IMR-90 (cell line): ENCODE data around the gene MTOR. TPM values are rescaled to one million over a fixed set of nuclear protein-coding genes. Genes with fewer than 3 reads are reported as not detected.

Experiments
- ATAC-seq: fragments of 200-7000 bp; cut with Tn5 transposase; 2 replicates; pipeline ENCODE4 v1.9.1; 2020; ENCODE audit warnings: low read depth, mild to moderate bottlenecking, moderate library complexity
- BruUV-seq: library from RNA; stranded (reverse); fragments of 400-500 nt; replicated peaks from 2 replicates; lab custom pipeline; 2021; lab: Mats Ljungman, UMichigan
- CTCF ChIA-PET: fragments of 300-600 bp; formaldehyde crosslinking; extraction: SDS; loops from one replicate; lab custom pipeline; 2021; ENCODE audit warnings: antibody characterized with exemption; lab: Yijun Ruan, JAX
- POLR2A ChIA-PET: fragments of 300-600 bp; sonication (Branson Sonifier 250); formaldehyde crosslinking; loops from one replicate; lab custom pipeline; 2022; ENCODE audit warnings: antibody characterized with exemption; ENCODE audit not compliant: unreplicated experiment; lab: Charles Lee
- DNase-seq: peaks from one replicate; pipeline ENCODE4 v3.0.0; 2013
- H2AFZ ChIP-seq: replicated peaks from 2 replicates; pipeline ENCODE3; 2013; ENCODE audit warnings: low read length, mild to moderate bottlenecking; ENCODE audit not compliant: poor library complexity
- H2AK5ac ChIP-seq: 2 replicates; pipeline ENCODE4 v1.6.1; 2013; ENCODE audit warnings: low read depth, low read length, inconsistent platforms
- H2AK9ac ChIP-seq: replicated peaks from 2 replicates; pipeline ENCODE3; 2013; ENCODE audit warnings: mild to moderate bottlenecking, low read depth, low read length, moderate library complexity; ENCODE audit not compliant: poor library complexity
- H2BK120ac ChIP-seq: 2 replicates; pipeline ENCODE4 v1.6.1; 2013; ENCODE audit warnings: low read depth, low read length, inconsistent platforms
- H2BK15ac ChIP-seq: 3 replicates; pipeline ENCODE4 v1.6.1; 2013; ENCODE audit warnings: low read depth, low read length, inconsistent platforms
- H2BK20ac ChIP-seq: 2 replicates; pipeline ENCODE4 v1.6.1; 2013; ENCODE audit warnings: low read depth, mild to moderate bottlenecking, inconsistent platforms, low read length, moderate library complexity
- H2BK5ac ChIP-seq: 2 replicates; pipeline ENCODE4 v1.6.1; 2013; ENCODE audit warnings: mild to moderate bottlenecking, low read depth, low read length, inconsistent platforms; ENCODE audit not compliant: poor library complexity, severe bottlenecking
- H3K14ac ChIP-seq: replicated peaks from 2 replicates; pipeline ENCODE4 v1.6.1; 2013; ENCODE audit warnings: low read depth, low read length, inconsistent platforms
- H3K18ac ChIP-seq: 2 replicates; pipeline ENCODE4 v1.6.1; 2013; ENCODE audit warnings: low read depth, low read length, control low read depth
- H3K23ac ChIP-seq: 2 replicates; pipeline ENCODE4 v1.6.1; 2013; ENCODE audit warnings: low read depth, low read length, inconsistent platforms
- H3K27ac ChIP-seq: 2 replicates; pipeline ENCODE4 v1.5.1; 2013; ENCODE audit warnings: mild to moderate bottlenecking, control low read depth, low read length; ENCODE audit not compliant: insufficient read depth
- H3K27me3 ChIP-seq: 2 replicates; pipeline ENCODE4 v1.6.1; 2013; ENCODE audit warnings: low read length; ENCODE audit not compliant: control insufficient read depth, insufficient read depth
- H3K36me3 ChIP-seq: 2 replicates; pipeline ENCODE4 v1.6.1; 2013; ENCODE audit warnings: low read length, mixed read lengths; ENCODE audit not compliant: control insufficient read depth, insufficient read depth
- H3K4ac ChIP-seq: 2 replicates; pipeline ENCODE4 v1.6.1; 2013; ENCODE audit warnings: low read depth, low read length, inconsistent platforms
- H3K4me1 ChIP-seq: 2 replicates; pipeline ENCODE4 v1.6.1; 2013; ENCODE audit warnings: low read length, mixed read lengths; ENCODE audit not compliant: control insufficient read depth, insufficient read depth
- H3K4me2 ChIP-seq: 2 replicates; pipeline ENCODE4 v1.6.1; 2013; ENCODE audit warnings: low read depth, mild to moderate bottlenecking, control low read depth, low read length, moderate library complexity
- H3K4me3 ChIP-seq: 2 replicates; pipeline ENCODE4 v1.5.1; 2013; ENCODE audit warnings: low read depth, mild to moderate bottlenecking, control low read depth, low read length, moderate library complexity; ENCODE audit not compliant: insufficient read depth
- H3K56ac ChIP-seq: 2 replicates; pipeline ENCODE4 v1.6.1; 2013; ENCODE audit warnings: low read length, inconsistent platforms; ENCODE audit not compliant: insufficient read depth; ENCODE audit errors: extremely low read depth
- H3K79me1 ChIP-seq, 2 experiments: 2 replicates each; pipeline ENCODE4 v1.6.1; 2013; ENCODE audit warnings: low read length in 2 of 2, inconsistent platforms in 1 of 2, low read depth in 1 of 2
- H3K9ac ChIP-seq: 2 replicates; pipeline ENCODE4 v1.6.1; 2013; ENCODE audit warnings: low read depth, low read length, control low read depth
- H3K9me1 ChIP-seq: 2 replicates; pipeline ENCODE4 v1.6.1; 2013; ENCODE audit warnings: low read length, inconsistent platforms; ENCODE audit not compliant: insufficient read depth
- H3K9me3 ChIP-seq: 2 replicates; pipeline ENCODE4 v1.6.1; 2013; ENCODE audit warnings: low read length; ENCODE audit not compliant: control insufficient read depth, insufficient read depth
- H4K20me1 ChIP-seq: 2 replicates; pipeline ENCODE4 v1.6.1; 2013; ENCODE audit warnings: low read length, inconsistent platforms; ENCODE audit not compliant: insufficient read depth
- H4K5ac ChIP-seq: 2 replicates; pipeline ENCODE4 v1.6.1; 2013; ENCODE audit warnings: mild to moderate bottlenecking, low read depth, low read length, control low read depth
- H4K8ac ChIP-seq, 2 experiments: 2 replicates each; pipeline ENCODE4 v1.6.1; 2013; ENCODE audit warnings: low read depth in 2 of 2, low read length in 2 of 2, control low read depth in 1 of 2, inconsistent platforms in 1 of 2
- H4K91ac ChIP-seq: 2 replicates; pipeline ENCODE4 v1.6.1; 2013; ENCODE audit warnings: low read depth, low read length, inconsistent platforms; ENCODE audit not compliant: insufficient read depth
- BHLHE40 ChIP-seq: fragments of 150-350 bp; IDR thresholded peaks from 2 replicates; pipeline ENCODE4 v1.6.1; 2016; ENCODE audit warnings: mild to moderate bottlenecking, low read depth, low read length
- CEBPB ChIP-seq: IDR thresholded peaks from 2 replicates; pipeline ENCODE4 v1.6.1; 2012; ENCODE audit warnings: low read depth, low read length, improper control_type of control experiment
- CHD1 ChIP-seq: IDR thresholded peaks from 2 replicates; pipeline ENCODE4 v1.6.1; 2012; ENCODE audit warnings: low read depth, low read length, improper control_type of control experiment
- ELK1 ChIP-seq: fragments of 150-350 bp; IDR thresholded peaks from 2 replicates; pipeline ENCODE4 v1.6.1; 2016; ENCODE audit warnings: low read depth, mild to moderate bottlenecking, low read length, moderate library complexity, borderline replicate concordance
- FOS ChIP-seq: fragments of 150-350 bp; IDR thresholded peaks from 2 replicates; pipeline ENCODE4 v1.6.1; 2016; ENCODE audit warnings: low read depth, low read length
- MAFK ChIP-seq: IDR thresholded peaks from 2 replicates; pipeline ENCODE4 v1.6.1; 2012; ENCODE audit warnings: low read depth, low read length, improper control_type of control experiment
- MAZ ChIP-seq: IDR thresholded peaks from 2 replicates; pipeline ENCODE4 v1.6.1; 2012; ENCODE audit warnings: low read depth, mild to moderate bottlenecking, low read length, improper control_type of control experiment, moderate library complexity, borderline replicate concordance
- MXI1 ChIP-seq: IDR thresholded peaks from 2 replicates; pipeline ENCODE4 v1.6.1; 2012; ENCODE audit warnings: low read depth, mild to moderate bottlenecking, low read length, moderate library complexity, borderline replicate concordance
- NFE2L2 ChIP-seq: fragments of 150-350 bp; IDR thresholded peaks from 2 replicates; pipeline ENCODE4 v1.6.1; 2016; ENCODE audit warnings: low read depth, mild to moderate bottlenecking, low read length
- POLR2A ChIP-seq: IDR thresholded peaks from 2 replicates; pipeline ENCODE4 v1.6.1; 2012; ENCODE audit warnings: mild to moderate bottlenecking, low read depth, low read length
- RAD21 ChIP-seq: IDR thresholded peaks from 2 replicates; pipeline ENCODE4 v1.6.1; 2012; ENCODE audit warnings: low read length, improper control_type of control experiment
- RCOR1 ChIP-seq: IDR thresholded peaks from 2 replicates; pipeline ENCODE4 v1.6.1; 2012; ENCODE audit warnings: mild to moderate bottlenecking, low read length, improper control_type of control experiment; ENCODE audit not compliant: insufficient replicate concordance
- RFX5 ChIP-seq: IDR thresholded peaks from 2 replicates; pipeline ENCODE4 v1.8.0; 2012; ENCODE audit warnings: low read depth, mild to moderate bottlenecking, low read length, moderate library complexity
- SMC3 ChIP-seq: fragments of 150-350 bp; IDR thresholded peaks from 2 replicates; pipeline ENCODE4 v1.6.1; 2016; ENCODE audit warnings: low read depth, mild to moderate bottlenecking, antibody characterized with exemption, low read length, moderate library complexity
- WGBS, 2 experiments: methylation state at CpG; one replicate each; pipeline versions ENCODE4 v1.1.5 to v1.1.7; 2013; ENCODE audit warnings: missing lambda C conversion rate in 2 of 2; ENCODE audit not compliant: insufficient read length in 1 of 2; ENCODE audit errors: extremely low coverage in 2 of 2; 5-methylcytosine and 5-hydroxymethylcytosine counted together
- dilution Hi-C: fragments of 300-500 bp; cut with HindIII; formaldehyde crosslinking; loops from one replicate; pipeline ENCODE4 v1.14.3; 2018; ENCODE audit warnings: low sequenced_read_pairs; ENCODE audit not compliant: unreplicated experiment
- in situ Hi-C: fragments of 300-500 bp; cut with MboI; formaldehyde crosslinking; loops from 3 replicates; pipeline ENCODE4 v1.14.3; 2019; ENCODE audit warnings: low sequenced_read_pairs, inconsistent platforms, mixed read lengths
- intact Hi-C: fragments of 100-400 bp; cut with micrococcal nuclease; formaldehyde crosslinking; loops from 2 replicates; pipeline ENCODE4 v1.10.0; 2022
- polyA plus RNA-seq, 3 experiments: library from polyadenylated mRNA; depleted of rRNA; stranded (reverse); fragments of >200 nt; gene quantifications; 2 replicates each; pipeline ENCODE4 v1.2.3, GENCODE V29; 2012; ENCODE audit warnings: low replicate concordance in 1 of 3
- total RNA-seq: library from RNA; depleted of rRNA; stranded (reverse); fragments of >200 nt; gene quantifications from 2 replicates; pipeline ENCODE4 v1.2.3, GENCODE V29; 2012
- TF ChIP-seq, protein P1 (sequence below): conservative IDR thresholded peaks from 2 replicates; pipeline ENCODE4 v1.5.1; 2012; ENCODE audit warnings: mild to moderate bottlenecking, low read depth, low read length, improper control_type of control experiment
- TF ChIP-seq, protein P2 (sequence below): fragments of 150-350 bp; IDR thresholded peaks from 2 replicates; pipeline ENCODE4 v1.6.1; 2017; ENCODE audit warnings: mild to moderate bottlenecking, antibody characterized with exemption, low read length, low read depth

The MTOR gene
- total and polyA plus RNA-seq, 2 of the 4 experiments (the other 2 are of a cell fraction): 19.2 to 36.7 TPM

GRCh38 chr1:11126569-11126968, 135.8 kb downstream of the MTOR start:
- H4K91ac ChIP-seq: no peak overlapping the region
- no peak overlapping the region for H3K14ac ChIP-seq
- no peak overlapping the region for H3K4me3 ChIP-seq
- no peak overlapping the region for H2AFZ ChIP-seq
- H3K4me2 ChIP-seq: no peak overlapping the region
- ChIA-PET CTCF (no interaction called here), POLR2A (no interaction called here)
- H3K18ac ChIP-seq: no peak overlapping the region
- no peaks in the 10 kb centered on the region; a peak in 1 of 4 replicates for H3K79me1 ChIP-seq
- no peak for TF ChIP-seq RAD21
- TF ChIP-seq, protein P1, sequence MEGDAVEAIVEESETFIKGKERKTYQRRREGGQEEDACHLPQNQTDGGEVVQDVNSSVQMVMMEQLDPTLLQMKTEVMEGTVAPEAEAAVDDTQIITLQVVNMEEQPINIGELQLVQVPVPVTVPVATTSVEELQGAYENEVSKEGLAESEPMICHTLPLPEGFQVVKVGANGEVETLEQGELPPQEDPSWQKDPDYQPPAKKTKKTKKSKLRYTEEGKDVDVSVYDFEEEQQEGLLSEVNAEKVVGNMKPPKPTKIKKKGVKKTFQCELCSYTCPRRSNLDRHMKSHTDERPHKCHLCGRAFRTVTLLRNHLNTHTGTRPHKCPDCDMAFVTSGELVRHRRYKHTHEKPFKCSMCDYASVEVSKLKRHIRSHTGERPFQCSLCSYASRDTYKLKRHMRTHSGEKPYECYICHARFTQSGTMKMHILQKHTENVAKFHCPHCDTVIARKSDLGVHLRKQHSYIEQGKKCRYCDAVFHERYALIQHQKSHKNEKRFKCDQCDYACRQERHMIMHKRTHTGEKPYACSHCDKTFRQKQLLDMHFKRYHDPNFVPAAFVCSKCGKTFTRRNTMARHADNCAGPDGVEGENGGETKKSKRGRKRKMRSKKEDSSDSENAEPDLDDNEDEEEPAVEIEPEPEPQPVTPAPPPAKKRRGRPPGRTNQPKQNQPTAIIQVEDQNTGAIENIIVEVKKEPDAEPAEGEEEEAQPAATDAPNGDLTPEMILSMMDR: no peak
- TF ChIP-seq MAFK: no peak
- TF ChIP-seq, protein P2, sequence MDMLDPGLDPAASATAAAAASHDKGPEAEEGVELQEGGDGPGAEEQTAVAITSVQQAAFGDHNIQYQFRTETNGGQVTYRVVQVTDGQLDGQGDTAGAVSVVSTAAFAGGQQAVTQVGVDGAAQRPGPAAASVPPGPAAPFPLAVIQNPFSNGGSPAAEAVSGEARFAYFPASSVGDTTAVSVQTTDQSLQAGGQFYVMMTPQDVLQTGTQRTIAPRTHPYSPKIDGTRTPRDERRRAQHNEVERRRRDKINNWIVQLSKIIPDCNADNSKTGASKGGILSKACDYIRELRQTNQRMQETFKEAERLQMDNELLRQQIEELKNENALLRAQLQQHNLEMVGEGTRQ: no peak
- no peak for TF ChIP-seq FOS
- TF ChIP-seq NFE2L2: no peak
- no peak for TF ChIP-seq POLR2A
- no peak for TF ChIP-seq RFX5
- no peak for TF ChIP-seq SMC3
- TF ChIP-seq CEBPB: no peak
- TF ChIP-seq MAZ: no peak
- no peak for TF ChIP-seq BHLHE40
- no peak for TF ChIP-seq ELK1
- TF ChIP-seq RCOR1: no peak
- TF ChIP-seq MXI1: no peak
- TF ChIP-seq CHD1: no peak
- intact Hi-C loops: no loop called here
- H3K27me3 ChIP-seq: no peaks in the 10 kb centered on the region
- no peak overlapping the region for H2BK15ac ChIP-seq
- H2BK20ac ChIP-seq: no peak overlapping the region
- BruUV-seq: no TSS peak
- no peak overlapping the region for H2AK5ac ChIP-seq
- no CpG with 5 or more reads among the region's 5 CpGs for WGBS, 2 experiments
- no peak overlapping the region for H3K4ac ChIP-seq
- H3K9me1 ChIP-seq: no peaks in the 10 kb centered on the region
- H3K9ac ChIP-seq: no peak overlapping the region
- in situ Hi-C loops: no loop called here
- H3K36me3 ChIP-seq: peaks cover 69% of the 10 kb centered on the region
- DNase-seq: no peak
- no peak overlapping the region for H3K27ac ChIP-seq
- ATAC-seq: no peak
- no peak overlapping the region for H4K5ac ChIP-seq
- no peak overlapping the region for H2BK120ac ChIP-seq
- dilution Hi-C loops: no loop called here
- no peaks in the 10 kb centered on the region for H3K9me3 ChIP-seq
- H3K23ac ChIP-seq: no peak overlapping the region
- no peaks in the 10 kb centered on the region for H3K4me1 ChIP-seq
- H2BK5ac ChIP-seq: no peak overlapping the region
- no peak overlapping the region for H3K56ac ChIP-seq
- no peak overlapping the region for H4K8ac ChIP-seq
- H4K20me1 ChIP-seq: no peaks in the 10 kb centered on the region
- H2AK9ac ChIP-seq: no peak overlapping the region
